GM18519 (cell line): Measurements from ENCODE around the gene RNPS1.

ENCODE experiments used
- ATAC-seq: cut with Tn5 transposase; IDR thresholded peaks from one replicate; pipeline ENCODE4 v1.9.1; 2021; ENCODE audit warnings: mild to moderate bottlenecking, moderate library complexity; ENCODE audit not compliant: unreplicated experiment, low FRiP score

Gene RNPS1

DNA sequence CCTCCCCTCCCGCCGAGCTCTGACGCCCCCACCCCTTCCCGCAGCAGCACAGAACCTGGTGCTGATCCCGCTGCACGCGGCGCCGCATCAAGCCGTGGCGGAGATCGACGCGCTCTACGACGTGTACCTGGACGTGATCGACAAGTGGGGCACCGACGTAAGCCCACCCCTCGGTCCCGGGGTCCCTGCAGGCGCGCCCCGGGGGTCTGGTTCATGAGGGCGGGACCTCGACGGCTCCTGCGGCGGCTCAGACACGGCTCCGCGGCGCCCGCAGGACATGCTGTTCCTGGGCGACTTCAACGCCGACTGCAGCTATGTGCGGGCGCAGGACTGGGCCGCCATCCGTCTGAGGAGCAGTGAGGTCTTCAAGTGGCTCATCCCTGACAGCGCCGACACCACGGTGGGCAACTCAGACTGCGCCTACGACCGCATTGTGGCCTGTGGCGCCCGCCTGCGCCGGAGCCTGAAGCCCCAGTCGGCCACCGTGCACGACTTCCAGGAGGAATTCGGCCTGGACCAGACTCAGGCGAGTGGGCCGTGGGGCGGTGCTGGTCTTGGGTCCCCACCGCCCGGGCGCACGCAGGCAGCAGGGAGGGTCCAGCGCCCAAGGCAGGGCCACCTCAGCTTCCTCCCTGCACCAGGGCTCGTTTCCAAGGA lies 30.3 kb downstream of the RNPS1 start:
- no peak for ATAC-seq

DNA sequence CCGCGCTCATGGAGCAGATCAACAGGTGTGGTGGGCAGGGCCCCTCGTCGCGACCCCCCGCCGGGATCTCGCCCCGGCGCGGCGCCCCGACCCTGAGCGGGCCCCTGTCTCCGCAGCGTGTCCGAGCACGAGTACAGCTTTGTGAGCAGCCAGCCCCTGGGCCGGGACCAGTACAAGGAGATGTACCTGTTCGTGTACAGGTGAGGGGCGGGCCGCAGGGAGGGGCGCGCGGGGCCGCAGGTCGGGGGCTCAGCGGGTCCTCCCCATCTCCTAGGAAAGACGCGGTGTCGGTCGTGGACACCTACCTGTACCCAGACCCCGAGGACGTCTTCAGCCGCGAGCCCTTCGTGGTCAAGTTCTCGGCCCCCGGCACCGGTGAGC lies 30.8 kb downstream of the RNPS1 start:
- no peak for ATAC-seq

DNA sequence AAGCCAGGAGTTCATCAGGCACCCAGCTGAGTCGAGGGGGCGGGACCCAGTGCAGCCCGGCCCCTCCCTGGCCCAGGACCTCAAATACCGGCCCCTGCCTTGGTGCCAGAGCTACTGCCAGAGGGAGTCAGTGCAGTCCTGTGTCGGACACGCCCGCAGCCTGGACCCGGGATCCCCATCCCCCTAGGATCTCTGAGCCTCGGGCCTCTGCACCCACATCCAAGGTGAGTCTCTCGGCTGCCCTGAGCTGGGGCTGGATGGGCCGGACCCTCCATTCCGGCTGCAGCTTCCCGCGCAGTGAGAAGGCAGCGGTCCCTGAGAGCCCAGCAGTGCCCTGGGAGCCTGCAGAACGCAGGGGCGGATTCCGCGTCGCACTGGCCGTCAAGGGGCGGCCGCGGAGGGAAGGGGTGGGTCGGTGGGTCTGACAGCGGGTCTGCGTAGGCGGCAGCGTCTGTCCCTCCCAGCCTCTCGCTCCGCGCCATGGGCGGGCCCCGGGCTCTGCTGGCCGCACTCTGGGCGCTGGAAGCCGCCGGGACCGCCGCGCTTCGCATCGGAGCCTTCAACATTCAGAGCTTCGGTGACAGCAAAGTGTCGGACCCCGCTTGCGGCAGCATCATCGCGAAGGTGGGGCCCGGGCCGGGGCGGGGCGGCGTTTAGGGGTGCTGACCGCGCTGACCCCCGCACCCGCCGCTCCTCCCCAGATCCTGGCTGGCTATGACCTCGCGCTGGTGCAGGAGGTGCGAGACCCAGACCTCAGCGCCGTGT lies 31.4 kb downstream of the RNPS1 start, which contains the start of gene DNASE1L2:
Gene DNASE1L2, plus strand, starts transcription at position 108 of the 765 bp plus-strand sequence. Its CDS starts 373 bp downstream, at position 481.
- no peak for ATAC-seq

DNA sequence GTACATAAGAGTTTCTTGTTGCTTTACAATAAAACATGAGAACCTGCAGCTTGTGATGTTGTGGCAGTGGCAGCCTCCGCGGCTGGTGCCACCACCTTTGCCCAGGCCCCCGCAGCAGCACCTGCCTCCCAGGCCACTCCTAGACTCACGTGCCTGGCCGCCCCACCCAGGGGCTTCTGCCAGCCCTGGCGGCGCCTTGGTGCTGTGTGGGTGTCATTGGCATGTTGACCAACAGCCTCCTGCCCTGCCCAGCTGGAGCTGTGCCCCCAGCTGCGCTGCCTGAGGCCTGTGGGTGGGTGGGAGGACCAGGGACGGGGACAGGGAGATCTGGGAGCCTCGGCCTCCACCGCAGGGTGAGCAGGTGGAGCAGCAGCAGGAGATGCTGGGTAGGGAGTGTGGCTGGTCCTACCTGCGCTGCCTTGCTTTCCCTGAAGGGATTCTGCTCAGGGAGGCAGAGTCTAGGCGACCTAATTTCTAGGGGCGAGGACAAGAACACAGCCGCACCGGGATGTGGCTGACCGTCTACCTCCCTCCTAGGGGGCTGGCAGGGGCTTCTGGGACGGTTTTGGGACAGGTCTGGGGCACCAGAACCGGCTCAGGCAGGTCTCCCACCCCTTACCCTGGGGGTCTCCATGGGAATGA lies 32.1 kb downstream of the RNPS1 start:
- ATAC-seq, result no peak

DNA sequence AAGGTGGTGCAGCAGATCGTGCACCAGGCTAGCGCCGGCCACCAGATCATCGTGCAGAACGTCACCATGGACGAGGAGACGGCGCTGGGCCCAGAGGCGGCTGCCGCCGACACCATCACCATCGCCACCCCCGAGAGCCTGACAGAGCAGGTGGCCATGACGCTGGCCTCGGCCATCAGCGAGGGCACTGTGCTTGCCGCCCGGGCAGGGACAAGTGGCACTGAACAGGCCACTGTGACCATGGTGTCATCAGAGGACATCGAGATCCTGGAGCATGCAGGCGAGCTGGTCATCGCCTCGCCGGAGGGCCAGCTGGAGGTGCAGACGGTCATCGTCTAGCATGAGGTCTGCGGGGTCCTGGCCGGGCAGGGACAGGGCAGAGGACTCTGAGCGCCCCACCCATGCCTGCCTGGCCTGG lies 32.7 kb downstream of the RNPS1 start:
- no peak for ATAC-seq

DNA sequence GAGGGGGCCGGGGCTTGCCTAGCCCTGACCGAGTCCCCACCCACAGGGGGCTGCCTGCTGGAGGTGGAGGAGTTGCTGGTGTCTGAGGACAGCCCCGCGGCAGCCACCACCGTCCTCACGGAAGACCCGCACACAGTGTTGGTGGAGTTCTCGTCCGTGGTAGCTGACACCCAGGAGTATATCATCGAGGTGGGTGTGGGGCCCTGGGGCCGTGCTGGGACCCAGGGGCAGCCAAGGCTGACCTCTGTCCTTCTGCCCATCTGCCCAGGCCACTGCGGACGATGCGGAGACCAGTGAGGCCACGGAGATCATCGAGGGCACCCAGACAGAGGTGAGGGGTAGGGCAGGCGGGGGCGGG lies 33.1 kb downstream of the RNPS1 start:
- no peak for ATAC-seq

DNA sequence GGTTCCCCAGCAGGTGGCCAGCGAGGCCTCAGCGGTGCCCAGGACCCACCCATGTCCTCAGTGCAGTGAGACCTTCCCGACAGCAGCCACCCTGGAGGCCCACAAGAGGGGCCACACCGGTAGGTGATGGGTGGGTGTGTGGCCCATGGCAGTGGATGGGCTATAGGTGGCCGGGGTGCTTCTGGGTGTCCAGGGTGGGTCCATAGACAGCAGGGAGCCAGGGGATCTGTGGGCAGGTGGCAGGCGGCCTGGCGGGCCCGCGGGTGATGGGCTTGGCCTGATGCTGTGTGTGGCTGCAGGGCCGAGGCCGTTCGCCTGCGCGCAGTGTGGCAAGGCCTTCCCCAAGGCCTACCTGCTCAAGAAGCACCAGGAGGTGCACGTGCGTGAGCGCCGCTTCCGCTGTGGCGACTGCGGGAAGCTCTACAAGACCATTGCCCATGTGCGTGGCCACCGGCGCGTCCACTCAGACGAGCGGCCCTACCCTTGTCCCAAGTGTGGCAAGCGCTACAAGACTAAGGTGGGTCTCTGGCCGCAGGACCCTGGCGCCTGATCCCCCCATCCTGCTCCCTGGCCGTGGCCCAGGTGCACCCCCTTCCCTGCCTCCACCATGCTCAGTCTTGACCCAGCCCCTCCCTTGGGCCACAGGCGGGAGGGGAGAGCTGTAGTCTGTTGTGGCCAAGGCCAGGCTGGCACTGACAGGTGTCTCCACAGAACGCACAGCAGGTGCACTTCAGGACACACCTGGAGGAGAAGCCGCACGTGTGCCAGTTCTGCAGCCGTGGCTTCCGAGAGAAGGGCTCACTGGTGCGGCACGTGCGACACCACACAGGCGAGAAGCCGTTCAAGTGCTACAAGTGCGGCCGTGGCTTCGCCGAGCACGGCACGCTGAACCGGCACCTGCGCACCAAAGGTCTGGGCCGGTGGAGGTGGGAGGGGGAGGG lies 33.8 kb downstream of the RNPS1 start:
- ATAC-seq, result no peak

DNA sequence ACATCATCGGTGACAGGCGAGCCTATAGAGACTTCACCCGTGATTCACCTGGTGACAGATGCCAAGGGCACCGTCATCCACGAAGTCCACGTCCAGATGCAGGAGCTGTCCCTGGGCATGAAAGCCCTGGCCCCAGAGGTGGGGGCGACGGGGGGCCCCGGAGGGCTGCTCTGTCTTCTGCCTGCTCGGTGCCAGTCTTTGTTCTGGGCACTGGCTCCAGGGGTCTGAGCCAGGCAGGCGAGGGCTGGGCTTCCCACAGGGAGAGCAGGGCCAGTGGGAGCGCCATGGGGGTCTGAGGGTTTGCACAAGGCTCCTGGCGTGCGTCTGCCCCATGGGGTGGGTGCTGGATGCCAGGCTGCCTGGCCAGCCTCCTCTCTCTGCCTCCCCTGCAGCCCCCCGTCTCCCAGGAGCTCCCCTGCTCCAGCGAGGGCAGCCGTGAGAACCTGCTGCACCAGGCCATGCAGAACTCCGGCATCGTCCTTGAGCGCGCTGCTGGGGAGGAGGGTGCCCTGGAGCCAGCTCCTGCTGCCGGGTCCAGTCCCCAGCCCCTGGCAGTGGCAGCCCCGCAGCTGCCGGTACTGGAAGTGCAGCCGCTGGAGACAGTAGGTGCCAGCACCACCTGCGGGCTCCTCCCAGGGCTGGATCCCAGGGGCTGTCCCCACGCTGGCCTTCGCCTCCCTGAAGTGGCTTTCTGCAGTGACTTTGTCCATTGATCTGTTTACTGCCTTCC lies 34.7 kb downstream of the RNPS1 start:
- no peak for ATAC-seq

DNA sequence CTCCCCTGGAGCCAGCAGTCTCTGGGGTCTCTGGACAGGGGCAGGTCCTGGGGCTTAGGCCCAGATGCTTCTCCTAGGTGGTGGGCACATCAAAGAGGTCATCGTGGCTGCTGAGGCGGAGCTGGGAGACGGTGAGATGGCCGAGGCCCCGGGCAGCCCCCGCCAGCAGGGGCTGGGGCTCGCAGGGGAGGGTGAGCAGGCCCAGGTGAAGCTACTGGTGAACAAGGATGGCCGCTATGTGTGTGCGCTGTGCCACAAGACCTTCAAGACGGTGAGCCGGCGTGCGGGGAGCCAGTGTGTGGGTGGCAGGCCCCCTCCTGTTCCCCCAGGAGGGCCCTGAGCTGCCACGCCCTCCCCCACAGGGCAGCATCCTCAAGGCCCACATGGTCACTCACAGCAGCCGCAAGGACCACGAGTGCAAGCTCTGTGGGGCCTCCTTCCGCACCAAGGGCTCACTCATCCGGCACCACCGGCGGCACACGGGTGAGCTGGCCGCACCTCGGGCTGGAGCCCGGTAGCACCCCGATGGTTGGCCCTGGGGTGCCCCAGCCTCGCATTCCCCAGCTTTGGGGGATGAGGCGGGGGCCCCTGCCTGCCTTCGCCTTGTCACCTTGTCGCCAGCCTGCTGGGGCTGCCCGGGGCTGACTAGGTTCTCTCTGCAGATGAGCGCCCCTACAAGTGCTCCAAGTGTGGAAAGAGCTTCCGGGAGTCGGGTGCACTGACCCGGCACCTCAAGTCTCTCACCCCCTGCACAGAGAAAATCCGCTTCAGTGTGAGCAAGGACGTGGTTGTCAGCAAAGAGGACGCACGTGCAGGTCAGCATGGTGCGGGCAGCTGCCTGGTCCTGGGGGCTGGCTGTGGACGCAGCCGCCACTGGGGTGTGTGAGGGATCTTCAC lies 35.6 kb downstream of the RNPS1 start:
- no peak for ATAC-seq

DNA sequence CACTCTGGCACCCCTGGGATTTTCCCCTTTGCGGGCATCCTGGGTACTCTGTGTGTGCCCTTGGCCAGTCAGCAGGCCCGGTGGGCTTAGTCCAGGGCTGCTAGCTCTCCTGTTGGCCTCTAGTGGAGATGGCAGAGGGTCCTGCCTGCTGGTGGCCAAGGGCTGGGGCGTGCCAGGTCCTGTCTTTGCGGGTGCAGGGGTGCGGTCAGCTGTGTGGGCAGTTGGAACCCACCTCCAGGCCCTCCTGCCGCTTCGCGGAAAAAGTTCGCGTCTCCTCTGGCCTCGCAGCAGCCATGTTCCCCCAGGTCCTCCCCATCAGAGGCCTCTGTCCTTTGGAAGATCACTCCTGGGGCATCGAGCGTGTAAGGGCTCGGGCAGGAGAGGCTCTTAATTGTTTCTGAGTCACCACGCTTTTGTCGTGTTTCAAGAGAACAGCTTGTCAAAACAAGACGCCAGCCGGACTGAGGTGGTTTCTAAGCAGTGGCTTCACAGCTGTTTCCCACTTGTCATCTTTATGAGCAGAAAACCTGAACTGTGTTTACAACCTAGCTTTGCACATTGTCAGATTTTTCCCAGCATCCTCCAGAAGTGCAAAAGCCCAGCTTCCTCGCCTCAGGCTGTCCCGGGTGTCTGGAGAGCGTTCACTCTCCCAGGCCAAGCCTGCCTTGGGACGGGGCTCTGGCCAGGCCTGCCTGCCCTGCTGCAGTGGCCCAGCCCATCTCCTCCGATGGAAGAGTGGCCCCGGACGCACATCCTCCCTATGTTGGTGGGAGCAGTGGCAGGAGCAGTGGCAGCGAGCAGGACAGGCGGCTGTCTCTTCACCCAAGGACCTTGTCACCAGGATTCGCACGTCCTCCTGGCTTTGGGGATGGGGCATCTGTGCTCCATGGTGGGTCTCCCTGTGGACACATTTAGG lies 36.7 kb downstream of the RNPS1 start:
- no peak for ATAC-seq

DNA sequence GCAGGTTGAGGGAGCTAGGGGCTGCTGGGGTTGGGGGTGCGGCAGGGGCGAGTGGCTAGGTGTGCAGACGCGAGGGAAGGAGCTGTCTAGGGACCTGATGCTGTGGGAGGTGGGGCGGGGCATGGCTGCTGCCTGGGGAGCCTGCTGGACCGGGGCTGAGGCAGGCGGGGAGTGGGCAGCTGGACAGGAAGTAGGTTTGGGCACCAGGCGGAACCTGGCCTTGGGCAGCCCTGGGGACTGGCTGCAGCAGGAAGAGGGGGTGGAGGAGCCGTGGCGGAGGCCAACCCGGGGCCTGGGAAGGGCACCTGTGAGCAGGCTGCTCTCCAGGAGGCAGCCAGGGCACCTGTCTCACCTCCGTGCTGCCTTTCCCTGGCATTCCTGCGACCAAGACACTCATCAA lies 37.5 kb downstream of the RNPS1 start:
- no peak for ATAC-seq

DNA sequence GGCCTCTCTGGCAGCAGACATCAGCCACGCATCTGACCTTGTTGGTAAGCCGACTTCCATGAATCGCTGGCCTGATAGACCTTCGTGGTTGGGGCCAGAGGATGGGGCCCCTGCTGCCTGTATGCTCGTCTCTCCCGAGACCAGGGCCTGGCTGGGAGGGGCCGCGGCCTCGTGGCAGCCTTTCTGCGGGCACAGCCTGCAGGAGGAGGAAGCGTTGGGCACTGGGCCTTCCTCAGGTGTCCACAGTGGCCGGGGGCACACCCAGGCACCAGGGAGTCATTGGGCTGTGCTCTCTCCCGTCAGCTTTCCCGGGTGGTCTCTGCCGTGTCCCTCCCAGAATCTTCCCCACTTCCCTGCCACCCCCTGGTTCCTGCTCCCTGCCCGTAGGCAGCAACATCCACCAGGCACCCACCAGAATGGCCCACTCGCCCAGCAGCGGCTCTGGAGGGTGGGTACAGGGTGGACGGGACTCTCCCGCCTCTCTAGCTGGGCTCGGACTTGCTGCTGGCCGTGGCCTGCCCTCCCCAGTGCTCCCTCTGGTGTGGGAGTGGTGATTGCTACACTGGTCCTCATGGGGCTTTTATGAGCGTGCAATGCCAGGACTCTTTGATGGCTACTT lies 38.2 kb downstream of the RNPS1 start:
- ATAC-seq, result no peak

DNA sequence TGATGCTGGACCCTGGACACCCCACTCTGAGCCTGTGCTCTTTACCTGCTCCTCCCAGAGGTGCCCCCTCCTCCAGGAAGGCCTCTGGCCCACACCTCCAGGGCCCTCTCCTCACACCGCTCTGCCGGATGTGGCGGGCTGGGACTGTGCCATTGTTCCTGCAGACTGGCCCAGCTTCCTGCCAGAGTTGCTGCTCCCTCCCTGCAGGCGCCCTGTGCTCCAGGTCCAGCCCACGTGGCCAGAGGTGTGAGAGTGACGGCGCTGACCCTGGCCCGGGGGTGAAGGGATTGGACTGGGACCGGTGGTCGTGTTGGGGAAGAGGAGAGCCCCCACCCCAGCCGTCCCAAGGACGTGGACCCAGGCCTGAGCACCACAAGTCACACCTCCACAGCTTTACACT lies 38.8 kb downstream of the RNPS1 start:
- no peak for ATAC-seq

DNA sequence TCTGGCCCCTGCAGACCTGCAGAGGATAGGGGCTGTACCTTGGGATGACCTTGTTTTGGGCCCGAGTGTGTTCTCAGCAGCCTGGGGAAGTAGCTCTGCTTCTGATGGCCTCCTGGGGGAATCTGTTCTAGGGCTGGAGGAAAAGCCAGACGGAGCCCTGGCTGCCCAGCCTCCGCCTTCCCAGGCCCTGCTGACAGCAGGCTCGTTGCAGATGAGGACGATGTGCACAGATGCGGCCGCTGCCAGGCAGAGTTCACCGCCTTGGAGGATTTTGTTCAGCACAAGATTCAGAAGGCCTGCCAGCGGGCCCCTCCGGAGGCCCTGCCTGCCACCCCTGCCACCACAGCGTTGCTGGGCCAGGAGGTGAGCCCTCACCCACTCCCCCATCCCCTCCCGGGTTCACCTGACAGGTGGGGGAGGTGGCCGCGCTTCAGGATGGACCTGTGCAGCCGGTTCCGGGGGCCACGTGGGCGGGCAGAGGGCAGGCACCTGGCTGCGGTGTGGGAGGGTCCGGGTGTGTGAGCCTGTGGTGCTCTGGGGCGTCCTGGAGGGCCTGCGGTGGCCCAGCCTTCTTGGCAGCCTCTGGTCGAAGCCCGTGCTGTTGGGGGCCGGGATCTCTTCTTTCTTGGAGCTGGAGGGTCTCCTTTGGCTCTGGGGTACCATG lies 39.6 kb downstream of the RNPS1 start:
- no peak for ATAC-seq

DNA sequence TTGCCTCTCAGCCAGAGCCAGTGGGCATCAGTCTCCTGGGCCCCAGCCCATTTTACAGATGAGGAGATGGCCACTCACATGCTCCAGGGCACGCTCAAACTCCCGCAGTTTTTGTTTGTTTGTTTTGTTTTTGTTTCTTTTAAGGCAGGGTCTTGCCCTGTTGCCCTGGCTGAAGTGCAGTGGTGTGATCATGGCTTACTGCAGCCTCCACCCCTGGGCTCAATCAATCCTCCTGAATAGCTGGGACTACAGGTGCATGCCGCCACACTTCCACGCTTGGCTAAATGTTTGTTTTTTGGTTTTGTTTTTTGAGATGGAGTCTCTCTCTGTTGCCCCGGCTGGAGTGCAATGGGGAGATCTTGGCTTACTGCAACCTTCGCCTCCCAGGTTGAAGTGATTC lies 41.0 kb downstream of the RNPS1 start:
- no peak for ATAC-seq

DNA sequence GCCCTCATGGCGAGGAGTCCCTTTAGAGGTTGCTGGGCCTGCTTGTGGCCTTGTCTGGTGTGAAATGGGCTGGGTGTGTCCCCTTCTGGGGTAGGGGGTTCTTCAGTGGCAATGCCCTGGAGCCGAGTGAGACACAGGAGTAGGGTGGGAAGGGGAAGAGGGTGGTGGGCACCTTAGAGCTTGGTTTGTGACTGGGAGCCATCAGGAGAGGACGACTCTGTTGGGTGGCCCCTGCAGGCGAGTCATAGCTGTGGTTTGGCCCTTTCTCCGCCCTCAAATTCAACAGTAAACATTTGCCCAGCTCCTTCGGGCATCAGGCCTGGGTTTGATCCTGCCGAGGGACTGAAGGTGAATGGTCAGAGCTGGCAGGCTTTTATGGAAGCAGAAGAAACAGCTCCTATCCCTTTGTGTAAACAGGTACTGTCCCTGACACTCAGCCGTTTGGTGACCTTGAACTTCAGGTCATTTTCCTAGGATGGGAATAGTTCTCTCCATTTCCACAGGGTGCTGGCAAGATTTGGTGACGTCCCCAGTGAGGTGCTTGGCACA lies 41.6 kb downstream of the RNPS1 start:
- ATAC-seq, result no peak
